Measurements from ENCODE around the gene CFD.
"Not testable (repeated sequence)": the region's sequence is repeated elsewhere in the genome, so short reads cannot be mapped to it uniquely, and the experiment has no call there.

DNA sequence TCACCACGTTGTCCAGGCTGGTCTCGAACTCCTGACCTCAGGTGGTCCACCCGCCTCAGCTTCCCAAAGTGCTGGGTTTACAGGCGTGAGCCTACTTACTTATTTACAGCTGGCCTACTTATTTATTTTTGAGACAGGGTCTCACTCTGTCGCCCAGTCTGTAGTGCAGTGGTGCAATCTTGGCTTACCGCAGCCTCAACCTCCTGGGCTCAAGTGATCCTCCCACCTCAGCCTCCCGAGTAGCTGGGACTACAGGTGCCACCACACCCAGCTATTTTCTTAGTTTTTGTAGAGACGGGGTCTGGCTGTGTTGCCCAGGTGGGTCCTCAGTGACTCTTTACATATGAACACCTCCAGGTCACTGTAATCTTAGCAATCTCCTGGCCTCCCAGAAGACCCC lies 10.3 kb upstream of the CFD start:
- TF ChIP-seq CTCF, EP300 (IDR thresholded peaks at IDR 0.05): not testable (repeated sequence)
